DND-41 (cell line): ENCODE measurements around the gene CORT.
"Not testable (repeated sequence)": the region's sequence is repeated elsewhere in the genome, so short reads cannot be mapped to it uniquely, and the experiment has no call there.

Experiments used
- ATAC-seq: fragments of 200-7000 bp; cut with Tn5 transposase; 3 replicates; pipeline ENCODE4 v1.9.1; 2021; ENCODE audit warnings: low read depth; ENCODE audit not compliant: insufficient read depth
- DNase-seq: peaks from one replicate; pipeline ENCODE4 v3.0.0-alpha.2; 2020
- H2AFZ ChIP-seq: 2 replicates; pipeline ENCODE4 v1.6.0; 2012; ENCODE audit warnings: low read depth, low read length
- H3K27ac ChIP-seq: 2 replicates; pipeline ENCODE4 v1.5.1; 2012; ENCODE audit warnings: low read length, inconsistent platforms
- H3K27me3 ChIP-seq: fragments of 200-600 bp; sonication (generic); 2 replicates; pipeline ENCODE4 v1.6.0; 2012; ENCODE audit warnings: low read length, mild to moderate bottlenecking, inconsistent platforms; ENCODE audit not compliant: insufficient read depth, poor library complexity
- H3K36me3 ChIP-seq: 2 replicates; pipeline ENCODE4 v1.5.1; 2012; ENCODE audit warnings: low read length, inconsistent platforms; ENCODE audit not compliant: insufficient read depth
- H3K4me1 ChIP-seq: 2 replicates; pipeline ENCODE4 v1.5.1; 2012; ENCODE audit warnings: mild to moderate bottlenecking, low read length; ENCODE audit not compliant: insufficient read depth
- H3K4me2 ChIP-seq: 2 replicates; pipeline ENCODE4 v1.6.0; 2012; ENCODE audit warnings: mild to moderate bottlenecking, moderate library complexity, low read length, inconsistent platforms; ENCODE audit not compliant: insufficient read depth
- H3K4me3 ChIP-seq, 2 experiments: fragments of 200-600 bp in 1 of 2; shearing (Covaris generic) in 1 of 2; 2 replicates each; pipeline ENCODE4 v1.5.1; 2012 to 2016; ENCODE audit warnings: inconsistent platforms in 2 of 2, low read length in 2 of 2, mild to moderate bottlenecking in 2 of 2, low read depth in 1 of 2, moderate library complexity in 1 of 2
- H3K79me2 ChIP-seq: 2 replicates; pipeline ENCODE4 v1.6.0; 2012; ENCODE audit warnings: low read length, inconsistent platforms; ENCODE audit not compliant: insufficient read depth
- H3K9ac ChIP-seq: 2 replicates; pipeline ENCODE4 v1.6.0; 2012; ENCODE audit warnings: low read depth, mild to moderate bottlenecking, inconsistent platforms, low read length, moderate library complexity
- H3K9me3 ChIP-seq: 2 replicates; pipeline ENCODE4 v1.5.1; 2012; ENCODE audit warnings: low read length, moderate library complexity, mild to moderate bottlenecking, inconsistent platforms; ENCODE audit not compliant: insufficient read depth, severe bottlenecking
- H4K20me1 ChIP-seq: 2 replicates; pipeline ENCODE4 v1.6.0; 2012; ENCODE audit warnings: low read length; ENCODE audit not compliant: insufficient read depth
- CTCF ChIP-seq: IDR thresholded peaks from 2 replicates; pipeline ENCODE4 v1.5.1; 2012; ENCODE audit warnings: borderline replicate concordance, low read length, moderate library complexity, mild to moderate bottlenecking; ENCODE audit not compliant: poor library complexity, severe bottlenecking; ENCODE audit errors: extremely low read depth
- EZH2 ChIP-seq: IDR thresholded peaks from 3 replicates; pipeline ENCODE4 v1.6.1; 2012; ENCODE audit warnings: borderline replicate concordance, low read depth, mild to moderate bottlenecking, moderate library complexity, low read length, inconsistent platforms; ENCODE audit not compliant: severe bottlenecking

Gene CORT

GRCh38 chr1:10471411-10472219 lies 21.8 kb downstream of the CORT start:
- Histone ChIP-seq H3K36me3 (peaks cover 27% of the 10 kb centered on the region), H3K27ac (peak overlapping the region; percentile 69), H2AFZ (peak overlapping the region; percentile 93), H3K79me2 (peaks cover 38% of the 10 kb centered on the region), H3K4me1 (peaks cover 47% of the 10 kb centered on the region), H3K4me3 (peak overlapping the region; percentile 58 to 88), H3K9ac (peak overlapping the region; percentile 68), H4K20me1 (no peaks in the 10 kb centered on the region), H3K4me2 (peak overlapping the region; percentile 84), H3K9me3 (no peaks in the 10 kb centered on the region), H3K27me3 (no peaks in the 10 kb centered on the region)
- DNase-seq: no peak
- TF ChIP-seq CTCF: no peak
- TF ChIP-seq EZH2: no peak
- ATAC-seq: no peak

DNA sequence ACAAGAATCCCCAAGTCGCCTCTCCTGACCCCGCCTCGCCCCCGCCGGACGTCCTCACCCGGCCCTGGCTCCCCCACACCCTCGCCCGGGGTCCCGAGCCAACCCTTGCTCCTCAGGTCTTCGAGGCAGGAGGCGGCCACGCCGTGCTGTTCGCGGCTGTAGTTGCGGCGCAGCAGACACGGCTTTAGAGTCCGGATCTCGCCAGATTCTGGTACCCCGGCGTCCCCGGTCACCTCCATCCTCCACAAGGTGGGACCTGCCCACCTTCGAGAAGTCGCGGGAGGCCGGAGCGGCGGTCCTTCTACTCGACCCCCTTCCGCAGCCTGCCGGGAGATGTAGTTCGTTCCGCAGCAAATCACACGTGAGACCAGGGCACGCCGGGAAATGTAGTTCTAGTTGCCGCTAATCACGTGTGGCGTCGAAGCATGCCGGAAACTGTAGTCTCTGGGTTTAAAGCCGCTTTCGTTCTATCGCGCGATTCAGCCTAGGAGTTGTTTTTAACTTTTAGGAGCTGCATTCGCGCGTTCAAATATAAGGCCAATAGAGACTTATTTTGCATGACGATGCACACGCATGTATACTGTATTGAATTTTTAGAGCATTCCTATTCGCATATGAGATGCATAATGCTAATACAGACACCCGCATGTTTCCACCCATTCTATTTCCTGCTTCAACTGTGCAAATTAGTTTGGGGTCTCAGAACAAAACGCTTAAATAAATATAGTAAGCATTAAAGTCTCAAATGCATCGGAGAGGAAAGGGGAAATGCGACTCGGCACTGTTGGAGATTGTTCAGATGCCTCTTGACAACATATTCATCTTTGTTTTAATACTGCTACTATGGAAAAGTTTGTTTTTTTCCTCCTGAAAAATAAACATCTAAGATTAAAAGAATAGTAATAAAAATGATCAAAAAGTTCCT lies 22.7 kb downstream of the CORT start, which contains the start of gene DFFA:
DFFA (minus strand) TSS at position 310 of the 925 bp plus-strand sequence; CDS start at position 239, 71 bp downstream.
- TF ChIP-seq CTCF (no peak), EZH2 (no peak)
- H2AFZ ChIP-seq: peak within 1 kb of the TSS; percentile 93
- H3K27ac ChIP-seq: peak within 1 kb of the TSS; percentile 87
- H3K36me3 ChIP-seq: peaks cover 22% of the 10 kb centered on the region
- H3K27me3 ChIP-seq: no peaks in the 10 kb centered on the region
- peak within 1 kb of the TSS; percentile 58 to 88 for H3K4me3 ChIP-seq
- peak within 1 kb of the TSS; percentile 68 for H3K9ac ChIP-seq
- peaks cover 53% of the 10 kb centered on the region for H3K4me1 ChIP-seq
- H3K9me3 ChIP-seq: no peaks in the 10 kb centered on the region
- peaks cover 45% of the 10 kb centered on the region for H3K79me2 ChIP-seq
- ATAC-seq (peak; percentile 84), DNase-seq (peak; percentile 95)
- H3K4me2 ChIP-seq: peak within 1 kb of the TSS; percentile 84
- H4K20me1 ChIP-seq: no peaks in the 10 kb centered on the region

- TF ChIP-seq EZH2 (no peak), CTCF (no peak)
- Histone ChIP-seq H3K27ac (peak overlapping the region; percentile 87), H3K9me3 (no peaks in the 10 kb centered on the region), H4K20me1 (no peaks in the 10 kb centered on the region), H3K9ac (peak overlapping the region; percentile 68), H3K36me3 (peaks cover 14% of the 10 kb centered on the region), H2AFZ (peak overlapping the region; percentile 93), H3K4me3 (peak overlapping the region in 1 of 2 experiments; percentile 88; a peak in 3 of 4 replicates), H3K79me2 (peaks cover 52% of the 10 kb centered on the region), H3K4me2 (peak overlapping the region; percentile 84), H3K4me1 (peaks cover 55% of the 10 kb centered on the region), H3K27me3 (no peaks in the 10 kb centered on the region)
- no peak for DNase-seq
- ATAC-seq: no peak
Measured at GRCh38 chr1:10473145-10473765, 23.4 kb downstream of the CORT start.

GRCh38 chr1:10474309-10474612 lies 24.4 kb downstream of the CORT start:
- H3K36me3 ChIP-seq, ATAC-seq, H4K20me1 ChIP-seq, DNase-seq, H3K27me3 ChIP-seq, H3K9me3 ChIP-seq: not testable (repeated sequence)
- Histone ChIP-seq H3K27ac (peak overlapping the region; percentile 83), H3K4me3 (peak overlapping the region; percentile 88 to 97; a peak in 3 of 4 replicates), H2AFZ (peak overlapping the region; percentile 70), H3K79me2 (peaks cover 61% of the 10 kb centered on the region), H3K4me2 (peak overlapping the region; percentile 90), H3K4me1 (peaks cover 55% of the 10 kb centered on the region), H3K9ac (peak overlapping the region; percentile 78)
